Fibroblast of mammary gland (primary cell): ENCODE measurements around the gene FSTL4.
A peak's percentile ranks its signal among the peaks of the same experiment; 100 is the strongest.

ENCODE experiments used
- DNase-seq: peaks from one replicate; pipeline ENCODE4 v3.0.0-alpha.2; 2010; ENCODE audit warnings: low read depth
- H3K4me3 ChIP-seq: 2 replicates; pipeline ENCODE4 v1.5.1; 2011; ENCODE audit warnings: low read depth, mild to moderate bottlenecking, low read length, moderate library complexity; ENCODE audit not compliant: control insufficient read depth
- TF ChIP-seq, protein P1 (sequence below): conservative IDR thresholded peaks from 2 replicates; pipeline ENCODE4 v1.5.1; 2011; ENCODE audit warnings: low read depth, low read length, inconsistent platforms; ENCODE audit not compliant: control insufficient read depth, insufficient read depth

Gene FSTL4

GRCh38 chr5:133241179-133242092, 370.9 kb downstream of the FSTL4 start:
- no peak overlapping the region for H3K4me3 ChIP-seq
- TF ChIP-seq, protein P1, sequence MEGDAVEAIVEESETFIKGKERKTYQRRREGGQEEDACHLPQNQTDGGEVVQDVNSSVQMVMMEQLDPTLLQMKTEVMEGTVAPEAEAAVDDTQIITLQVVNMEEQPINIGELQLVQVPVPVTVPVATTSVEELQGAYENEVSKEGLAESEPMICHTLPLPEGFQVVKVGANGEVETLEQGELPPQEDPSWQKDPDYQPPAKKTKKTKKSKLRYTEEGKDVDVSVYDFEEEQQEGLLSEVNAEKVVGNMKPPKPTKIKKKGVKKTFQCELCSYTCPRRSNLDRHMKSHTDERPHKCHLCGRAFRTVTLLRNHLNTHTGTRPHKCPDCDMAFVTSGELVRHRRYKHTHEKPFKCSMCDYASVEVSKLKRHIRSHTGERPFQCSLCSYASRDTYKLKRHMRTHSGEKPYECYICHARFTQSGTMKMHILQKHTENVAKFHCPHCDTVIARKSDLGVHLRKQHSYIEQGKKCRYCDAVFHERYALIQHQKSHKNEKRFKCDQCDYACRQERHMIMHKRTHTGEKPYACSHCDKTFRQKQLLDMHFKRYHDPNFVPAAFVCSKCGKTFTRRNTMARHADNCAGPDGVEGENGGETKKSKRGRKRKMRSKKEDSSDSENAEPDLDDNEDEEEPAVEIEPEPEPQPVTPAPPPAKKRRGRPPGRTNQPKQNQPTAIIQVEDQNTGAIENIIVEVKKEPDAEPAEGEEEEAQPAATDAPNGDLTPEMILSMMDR, result no peak
- DNase-seq, result no peak

- H3K4me3 ChIP-seq, result no peak overlapping the region
- DNase-seq, result peak; percentile 98
- TF ChIP-seq, protein P1, result no peak
Measured at GRCh38 chr5:133240425-133241091, 371.8 kb downstream of the FSTL4 start.

GRCh38 chr5:133238426-133239205, 373.7 kb downstream of the FSTL4 start:
- TF ChIP-seq, protein P1, result no peak
- no peak overlapping the region for H3K4me3 ChIP-seq
- DNase-seq, result no peak

GRCh38 chr5:133236976-133237375, 375.4 kb downstream of the FSTL4 start:
- no peak for DNase-seq
- no peak overlapping the region for H3K4me3 ChIP-seq
- TF ChIP-seq, protein P1, result no peak

GRCh38 chr5:133236541-133236951, 375.8 kb downstream of the FSTL4 start:
- TF ChIP-seq, protein P1, result no peak

GRCh38 chr5:133235696-133236426, 376.5 kb downstream of the FSTL4 start:
- H3K4me3 ChIP-seq, result no peak overlapping the region
- TF ChIP-seq, protein P1, result no peak
- DNase-seq, result no peak

More at GRCh38 chr5:133236541-133236951, 375.8 kb downstream of the FSTL4 start:
- no peak for DNase-seq
- no peak overlapping the region for H3K4me3 ChIP-seq
